Hepatic stellate cell (primary cell): ENCODE results near the gene CST2.
"Not testable (repeated sequence)": the region's sequence is repeated elsewhere in the genome, so short reads cannot be mapped to it uniquely, and the experiment has no call there.

ENCODE experiments used
- DNase-seq: peaks from one replicate; pipeline ENCODE4 v3.0.0; 2011; ENCODE audit warnings: low spot score

The CST2 gene, protein sequence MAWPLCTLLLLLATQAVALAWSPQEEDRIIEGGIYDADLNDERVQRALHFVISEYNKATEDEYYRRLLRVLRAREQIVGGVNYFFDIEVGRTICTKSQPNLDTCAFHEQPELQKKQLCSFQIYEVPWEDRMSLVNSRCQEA

DNA sequence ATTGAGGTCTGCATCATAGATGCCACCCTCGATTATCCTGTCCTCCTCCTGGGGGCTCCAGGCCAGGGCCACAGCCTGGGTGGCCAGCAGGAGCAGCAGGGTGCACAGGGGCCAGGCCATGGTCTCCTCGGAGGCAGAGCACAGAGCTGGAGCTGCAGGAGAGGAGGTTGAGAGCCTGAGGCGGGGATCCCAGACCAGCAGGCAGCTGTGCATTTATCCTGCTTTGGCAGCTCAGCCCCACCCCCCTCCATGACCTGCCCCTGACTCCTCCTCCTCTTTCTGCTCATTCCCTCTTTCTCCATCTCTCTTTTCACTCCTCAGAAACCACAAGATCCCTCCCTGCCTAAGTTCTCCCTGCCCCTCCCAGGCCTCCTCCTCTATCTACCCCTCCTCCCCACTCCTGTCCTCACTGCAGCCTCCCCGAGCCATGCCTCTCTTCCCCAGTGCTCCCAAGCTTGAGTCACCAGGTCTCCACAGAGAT is at the start of gene CST2:
TSS of gene CST2 (minus strand) at position 189 of the 481 bp plus-strand sequence. CDS start at position 120, 69 bp downstream.
- peak; percentile 27 for DNase-seq

DNA sequence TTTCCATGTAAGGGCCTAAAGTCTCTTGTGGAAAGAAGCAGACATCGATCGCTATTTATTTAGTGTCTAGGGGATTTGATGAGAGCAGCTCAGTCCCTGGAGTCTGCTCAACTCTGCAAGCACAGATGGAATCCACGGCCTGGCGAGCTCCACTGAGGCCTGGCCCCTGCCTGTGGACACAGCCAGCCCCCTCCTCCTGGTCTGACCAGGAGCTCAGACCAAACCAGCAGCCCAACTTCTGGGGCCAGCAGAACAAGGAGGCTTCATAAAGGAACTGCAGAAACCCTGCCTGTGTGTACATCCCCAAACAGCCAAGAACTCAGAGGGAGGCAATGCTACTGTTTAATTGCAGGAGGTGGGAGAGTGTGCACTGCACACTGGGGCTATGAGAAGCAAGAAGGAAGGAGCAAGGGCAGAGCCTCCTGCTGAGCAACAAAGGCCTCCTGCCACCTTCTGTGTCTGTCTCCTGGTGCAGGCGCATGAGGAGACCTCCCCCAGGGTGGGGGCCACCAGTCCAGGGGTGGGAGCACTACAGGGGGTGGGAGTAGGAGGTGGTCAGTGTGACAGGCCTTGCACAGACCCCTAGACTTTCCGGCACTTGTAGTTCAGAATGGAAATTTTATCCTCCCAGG is 49.2 kb upstream of the CST2 start:
- no peak for DNase-seq

DNA sequence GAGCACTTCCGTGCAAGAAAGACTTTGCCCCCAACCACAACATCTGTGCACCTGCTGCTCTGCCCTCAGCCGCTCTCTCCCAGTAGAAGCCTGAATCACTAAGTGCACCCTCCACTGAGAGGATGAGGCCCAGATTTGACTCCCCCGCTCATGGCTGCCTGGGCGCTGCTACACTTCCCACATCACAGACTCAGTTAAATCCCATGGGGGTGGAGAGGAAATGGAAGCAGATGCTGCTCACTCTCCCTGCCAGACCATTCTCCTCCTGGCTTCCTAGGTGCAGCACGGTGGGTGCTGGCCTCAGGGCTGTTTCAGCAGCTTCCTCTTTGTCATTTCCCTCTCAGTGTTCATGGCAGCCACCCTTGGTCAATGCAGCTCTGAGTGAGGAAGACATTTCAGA is 48.2 kb upstream of the CST2 start:
- no peak for DNase-seq

DNA sequence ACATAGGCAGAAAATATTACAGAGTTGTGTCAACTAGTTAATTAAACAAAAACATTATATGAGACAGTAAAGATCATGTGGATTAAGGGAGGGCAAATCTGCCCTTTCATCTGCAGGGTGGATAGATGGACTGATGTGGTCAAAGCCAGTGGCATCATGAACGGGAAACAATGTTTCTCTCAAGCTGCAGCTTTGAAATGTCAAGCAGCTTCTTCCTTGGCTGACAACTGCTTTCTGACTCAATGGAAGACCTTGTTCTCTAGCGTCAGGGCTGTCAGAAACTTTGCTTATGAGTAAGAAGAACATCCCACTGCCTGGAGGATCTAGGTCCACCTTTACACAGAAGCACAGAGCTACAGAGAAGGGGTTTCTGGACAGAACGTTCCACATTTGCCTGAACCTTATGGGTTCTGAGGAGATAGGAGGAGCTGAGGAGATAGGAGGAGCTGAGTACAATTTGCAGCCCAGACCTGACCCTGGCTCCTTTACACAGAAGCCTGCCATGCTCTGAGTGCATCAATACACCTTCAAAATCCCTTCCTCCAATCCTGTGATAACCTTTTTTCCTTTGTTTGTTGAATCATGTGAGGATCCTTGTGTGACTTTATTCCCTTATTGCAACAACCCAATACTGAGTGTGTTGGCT is 47.0 kb upstream of the CST2 start:
- no peak for DNase-seq

DNA sequence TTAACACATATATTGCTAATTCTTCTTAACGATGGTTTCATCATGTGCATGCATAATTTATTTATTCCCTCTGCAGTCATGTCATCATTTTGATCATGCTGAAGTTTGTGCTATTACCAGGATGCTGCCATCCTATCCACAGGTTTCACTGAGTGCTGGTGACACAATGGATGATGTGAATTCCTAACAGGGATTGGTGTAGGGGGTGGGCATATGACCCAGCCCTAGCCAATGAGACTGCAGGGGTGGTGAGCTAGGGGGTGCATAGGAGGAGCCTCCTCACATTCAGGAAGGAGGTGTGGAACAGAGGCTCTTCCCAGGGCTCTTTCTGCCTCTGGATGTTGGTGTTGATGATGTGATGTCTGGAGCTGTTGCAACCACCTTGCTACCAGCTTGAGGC is 45.5 kb upstream of the CST2 start:
- no peak for DNase-seq

DNA sequence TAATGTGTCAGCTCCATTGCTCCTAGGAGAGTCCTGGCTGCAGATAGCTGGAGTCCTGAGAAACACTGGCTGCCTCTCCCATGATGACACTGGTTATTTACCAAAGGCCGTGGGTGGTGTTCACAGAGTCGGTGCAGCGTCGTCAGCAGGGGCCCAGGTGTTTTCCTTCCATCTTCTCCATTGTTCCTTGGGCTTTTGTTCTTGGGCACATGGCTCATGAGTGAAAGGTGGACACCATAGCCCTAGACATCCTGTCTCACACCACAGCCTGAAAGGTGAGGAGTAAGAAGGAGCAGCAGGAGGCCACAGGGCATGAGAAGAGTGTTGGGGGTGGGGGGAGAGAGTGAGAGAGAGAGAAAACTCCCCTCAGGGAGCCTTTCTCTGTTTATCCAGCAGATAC is 43.9 kb upstream of the CST2 start:
- DNase-seq = no peak

DNA sequence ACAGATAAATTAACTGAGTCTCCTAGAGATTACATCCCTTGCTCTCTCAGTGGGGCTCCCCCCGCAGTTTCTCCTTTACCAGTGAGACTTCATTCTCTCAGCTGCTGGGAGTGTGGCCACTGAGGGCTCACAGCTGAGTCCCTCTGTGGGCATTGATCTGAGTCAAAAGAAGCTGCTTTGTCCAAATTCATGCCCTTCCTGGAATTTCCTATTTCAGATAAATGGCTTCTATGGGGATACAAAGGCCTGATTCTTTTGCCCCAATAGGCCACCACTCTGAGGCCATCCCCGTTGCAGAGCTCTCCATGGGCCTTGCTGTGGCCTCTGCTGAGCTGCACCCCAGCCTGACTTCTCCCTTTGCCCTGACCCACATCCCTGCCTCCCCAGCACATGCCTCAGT is 43.0 kb upstream of the CST2 start:
- no peak for DNase-seq

DNA sequence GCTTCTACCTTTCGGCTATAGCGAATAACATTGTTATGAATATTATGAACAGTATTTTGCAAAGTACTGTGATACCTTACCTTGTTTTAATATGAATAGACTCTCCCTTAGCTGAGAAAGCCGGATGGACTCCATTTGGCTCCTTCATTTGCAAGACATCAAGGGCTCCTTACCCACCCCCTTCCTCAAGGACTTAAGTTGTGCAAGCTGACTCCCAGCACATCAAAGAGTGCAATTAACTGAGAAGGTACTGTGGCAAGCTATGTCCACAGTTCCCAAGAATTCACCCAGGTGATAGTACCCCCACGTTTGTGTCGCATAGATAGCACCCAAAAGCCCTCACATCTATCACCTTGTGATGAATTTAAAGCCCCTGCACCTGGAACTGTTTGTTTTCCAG is 41.8 kb upstream of the CST2 start:
- DNase-seq = no peak

DNA sequence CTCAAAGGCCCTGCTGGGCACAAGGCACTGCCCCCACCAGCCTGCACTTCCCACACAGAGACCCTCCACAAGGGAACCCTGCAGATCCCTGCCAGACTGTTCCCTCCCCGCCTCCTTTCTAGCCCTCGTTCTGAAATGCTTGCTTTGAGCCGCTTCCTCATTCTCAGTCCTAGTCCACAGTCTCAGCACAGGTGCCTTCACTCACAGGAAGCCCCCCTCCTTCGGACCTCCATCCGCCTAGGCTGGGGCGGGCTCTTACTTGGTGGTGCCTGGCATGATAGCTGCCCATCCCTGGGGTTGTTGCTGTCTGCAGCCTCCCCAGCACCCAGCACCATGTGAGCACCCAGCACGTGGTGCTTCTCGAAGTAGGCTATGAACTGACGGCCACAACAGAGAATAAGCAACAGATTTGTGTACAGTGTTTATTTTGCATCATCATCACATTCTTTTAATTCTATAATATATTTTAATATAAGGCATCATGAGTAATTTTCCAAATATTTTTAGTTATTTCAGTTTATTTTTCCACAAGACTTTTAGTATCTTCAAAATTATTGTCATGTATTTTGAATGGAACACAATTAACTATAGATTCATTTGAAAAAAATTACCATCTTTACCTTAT is 40.7 kb upstream of the CST2 start:
- no peak for DNase-seq

DNA sequence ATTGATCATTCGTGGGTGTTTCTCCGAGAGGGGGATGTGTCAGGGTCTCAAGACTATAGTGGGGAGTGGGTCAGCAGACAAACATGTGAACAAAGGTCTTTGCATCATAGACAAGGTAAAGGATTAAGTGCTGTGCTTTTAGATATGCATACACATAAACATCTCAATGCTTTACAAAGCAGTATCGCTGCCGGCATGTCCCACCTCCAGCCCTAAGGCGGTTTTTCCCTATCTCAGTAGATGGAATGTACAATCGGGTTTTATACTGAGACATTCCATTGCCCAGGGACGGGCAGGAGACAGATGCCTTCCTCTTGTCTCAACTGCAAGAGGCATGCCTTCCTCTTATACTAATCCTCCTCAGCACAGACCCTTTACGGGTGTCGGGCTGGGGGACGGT is 34.2 kb upstream of the CST2 start:
- not testable (repeated sequence) for DNase-seq

DNA sequence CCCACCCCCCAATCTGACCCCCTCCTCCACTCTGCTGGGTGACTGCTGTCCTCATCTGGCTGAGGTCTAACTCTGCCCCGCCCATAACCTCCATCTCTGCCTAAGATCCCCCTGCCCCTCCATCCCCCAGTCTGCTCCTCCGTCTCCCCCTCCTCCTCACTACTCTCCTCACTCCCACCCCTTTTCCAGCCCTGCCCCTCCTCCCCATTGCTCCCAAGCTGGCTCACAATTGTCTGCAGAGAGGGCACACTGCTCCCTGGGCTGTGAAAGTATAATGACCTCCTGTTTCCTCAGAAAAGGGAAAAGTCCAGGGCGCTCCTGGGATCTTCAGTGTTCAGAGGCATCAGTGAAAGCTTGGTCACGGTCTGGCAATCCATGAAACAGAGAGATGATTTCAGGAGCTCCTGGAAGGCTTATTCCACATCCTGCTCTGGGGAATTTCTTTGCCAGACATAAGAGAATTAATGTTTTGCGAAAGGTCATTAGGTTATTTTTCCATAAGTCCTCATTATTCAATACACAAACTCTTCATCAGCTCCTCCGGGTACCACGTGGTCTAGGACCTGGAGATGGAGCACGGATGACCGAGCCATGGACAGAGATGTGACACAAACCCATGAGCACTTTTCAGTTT is 31.6 kb upstream of the CST2 start:
- no peak for DNase-seq

DNA sequence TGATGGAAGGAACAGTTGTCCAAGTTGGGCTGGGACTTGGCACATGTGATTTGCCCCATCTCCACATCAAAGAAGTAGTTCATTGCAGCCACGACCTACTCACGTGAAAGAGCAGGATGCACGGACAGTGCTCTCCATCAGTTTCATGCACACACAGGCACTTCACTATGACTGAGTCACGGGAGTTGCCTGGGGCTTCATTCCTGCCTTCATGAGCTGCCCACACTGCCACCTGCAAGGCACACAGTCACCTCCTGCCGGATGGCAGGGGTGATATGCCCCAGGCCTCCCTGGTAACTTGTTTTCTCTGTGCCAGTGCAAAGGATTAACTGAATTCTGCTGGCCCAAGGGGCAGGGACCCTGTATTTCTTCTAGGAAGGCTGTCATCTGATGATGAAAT is 30.2 kb upstream of the CST2 start:
- no peak for DNase-seq

DNA sequence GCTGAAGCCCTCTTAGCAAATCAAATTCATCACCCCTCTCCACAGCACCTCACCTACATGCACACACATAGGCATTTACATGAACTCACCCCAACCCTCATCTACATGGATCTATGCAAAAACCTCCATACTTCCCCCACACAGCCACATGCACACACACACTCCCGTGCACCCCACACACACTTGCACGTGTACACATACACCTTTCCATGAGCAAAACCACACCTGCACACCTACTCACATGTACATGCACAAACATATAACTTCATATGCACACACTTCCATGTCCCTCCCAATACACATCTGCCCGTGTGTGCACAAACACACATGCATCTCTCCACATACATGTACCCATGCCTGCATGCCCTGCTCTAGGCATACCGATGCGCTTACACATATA is 29.7 kb upstream of the CST2 start:
- no peak for DNase-seq

DNA sequence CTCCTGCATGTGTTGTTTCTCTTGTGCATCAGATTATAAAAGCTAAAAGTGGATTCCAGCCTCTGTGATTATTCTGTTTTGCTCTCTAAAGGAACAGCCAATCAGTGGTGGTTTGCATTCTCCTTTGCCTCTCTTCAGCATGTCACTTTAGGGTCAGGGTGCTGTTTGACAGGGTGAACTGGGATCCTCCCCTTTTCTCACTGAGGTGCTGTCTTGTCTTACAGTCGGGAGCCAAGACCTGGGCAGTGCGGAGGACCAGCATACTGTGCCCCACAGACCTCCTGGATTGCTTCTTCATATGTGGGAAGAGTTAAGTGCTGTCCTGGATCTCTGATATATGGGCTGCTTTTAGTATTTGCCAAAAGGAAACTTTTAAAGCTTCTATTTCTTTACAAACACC is 15.2 kb upstream of the CST2 start:
- DNase-seq = no peak

DNA sequence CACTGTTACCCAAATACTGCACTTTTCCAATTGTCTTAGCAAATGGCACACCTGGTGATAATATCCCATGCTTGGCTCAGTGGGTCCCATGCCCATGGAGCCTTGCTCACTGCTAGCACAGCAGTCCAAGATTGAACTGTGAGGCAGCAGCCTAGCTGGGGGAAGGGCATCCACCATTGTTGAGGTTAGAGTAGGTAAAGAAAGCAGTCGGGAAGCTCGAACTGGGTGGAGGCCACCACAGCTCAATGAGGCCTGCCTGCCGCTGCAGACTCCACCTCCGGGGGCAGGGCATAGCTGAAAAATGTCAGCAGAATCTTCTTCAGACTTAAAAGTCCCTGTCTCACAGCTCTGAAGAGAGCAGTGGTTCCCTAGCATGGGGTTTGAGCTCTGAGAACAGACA is 9.2 kb upstream of the CST2 start:
- DNase-seq = no peak

DNA sequence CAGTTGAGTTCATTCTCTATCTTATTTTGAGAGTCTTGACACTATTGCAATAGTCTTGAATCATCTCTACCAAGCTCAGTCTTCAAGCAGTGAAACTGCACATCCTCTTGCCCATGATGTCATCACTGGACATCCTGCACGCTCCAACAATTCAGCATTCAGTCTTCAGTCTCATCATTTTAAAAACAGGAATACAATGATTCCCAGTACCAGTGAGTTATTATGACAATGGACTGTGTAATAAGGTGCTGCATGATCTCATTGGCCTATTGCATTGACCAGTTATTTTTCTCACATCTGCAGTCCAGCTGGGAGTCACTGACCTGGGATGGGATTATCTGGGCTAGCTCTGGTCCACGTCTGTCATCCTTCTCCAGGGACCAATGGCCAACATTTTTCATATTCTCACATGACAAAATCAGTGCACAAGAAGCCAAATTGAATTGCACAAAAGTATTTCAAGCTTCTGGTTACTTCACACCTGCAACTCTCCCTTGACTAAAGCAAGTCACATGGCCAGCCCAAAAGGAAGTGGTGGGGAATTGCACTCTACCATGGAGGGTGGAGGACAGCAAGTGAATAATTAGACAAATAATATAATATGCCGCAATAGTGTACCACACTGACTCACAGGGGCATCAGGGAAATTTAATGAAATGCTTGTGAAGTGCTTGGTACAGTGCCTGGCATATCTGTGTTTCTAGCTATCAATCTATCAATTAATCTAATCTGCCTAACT is 6.4 kb upstream of the CST2 start:
- no peak for DNase-seq

DNA sequence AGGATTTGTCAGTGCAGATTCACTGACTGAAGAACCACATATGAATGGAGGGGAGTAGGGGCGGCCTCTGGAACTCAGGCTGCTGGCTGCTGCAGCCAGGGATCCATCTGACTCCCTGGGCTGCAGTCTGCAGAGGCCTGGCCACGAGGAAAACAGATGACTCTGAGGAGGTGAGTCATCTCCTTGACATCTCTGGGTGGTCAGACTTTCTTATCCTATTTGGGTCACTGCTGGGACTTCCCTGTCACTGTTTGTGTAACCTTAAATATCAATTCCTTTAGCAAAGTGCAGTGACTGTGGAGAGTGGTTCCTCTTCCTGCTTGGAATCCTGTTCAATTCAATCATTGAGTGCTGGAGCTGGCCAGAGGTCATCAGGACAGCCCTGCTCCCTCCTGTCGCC is 5.4 kb upstream of the CST2 start:
- DNase-seq = peak; percentile 46

DNA sequence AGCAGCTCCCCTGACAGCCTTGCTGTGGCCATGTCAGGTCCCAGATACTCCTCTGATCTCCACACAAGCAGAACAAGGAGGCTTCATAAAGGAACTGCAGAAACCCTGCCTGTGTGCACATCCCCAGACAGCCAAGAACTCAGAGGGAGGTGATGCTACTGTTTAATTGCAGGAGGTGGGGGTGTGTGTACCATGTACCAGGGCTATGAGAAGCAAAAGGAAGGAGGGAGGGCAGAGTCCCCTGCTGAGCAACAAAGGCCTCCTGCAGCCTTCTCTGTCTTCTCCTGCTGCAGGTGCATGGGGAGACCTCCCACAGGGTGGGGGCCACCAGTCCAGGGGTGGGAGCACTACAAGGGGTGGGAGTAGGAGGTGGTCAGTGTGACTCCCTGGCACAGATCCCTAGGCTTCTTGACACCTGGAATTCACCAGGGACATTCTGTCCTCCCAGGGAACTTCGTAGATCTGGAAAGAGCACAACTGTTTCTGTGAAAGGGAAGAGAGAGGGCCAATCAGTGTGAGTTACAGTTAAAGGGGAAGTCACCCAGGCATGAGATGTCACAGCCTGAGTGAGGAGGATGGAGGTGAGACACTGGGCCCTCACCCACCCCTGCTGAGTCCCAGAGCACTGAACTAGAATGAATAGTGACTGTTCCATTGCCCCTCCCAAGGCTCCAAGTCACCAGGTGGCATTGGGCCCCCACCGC is 2.8 kb downstream of the CST2 start:
- no peak for DNase-seq

DNA sequence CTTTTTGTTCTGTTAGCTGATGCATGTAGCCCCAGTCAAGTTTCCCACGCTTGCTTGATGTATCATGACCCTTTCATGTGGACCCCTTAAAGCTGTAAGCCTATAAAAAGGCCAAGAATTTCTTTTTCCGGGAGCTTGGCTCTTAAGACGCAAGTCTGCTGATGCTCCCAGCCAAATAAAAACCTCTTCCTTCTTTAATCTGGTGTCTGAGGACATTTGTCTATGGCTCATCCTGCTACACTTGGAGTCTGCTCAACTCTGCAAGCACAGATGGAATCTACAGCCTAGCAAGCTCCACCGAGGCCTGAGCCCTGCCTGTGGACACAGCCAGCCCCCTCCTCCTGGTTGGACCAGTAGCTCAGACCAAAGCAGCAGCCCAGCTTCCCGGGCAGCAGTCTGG is 3.4 kb downstream of the CST2 start:
- no peak for DNase-seq

DNA sequence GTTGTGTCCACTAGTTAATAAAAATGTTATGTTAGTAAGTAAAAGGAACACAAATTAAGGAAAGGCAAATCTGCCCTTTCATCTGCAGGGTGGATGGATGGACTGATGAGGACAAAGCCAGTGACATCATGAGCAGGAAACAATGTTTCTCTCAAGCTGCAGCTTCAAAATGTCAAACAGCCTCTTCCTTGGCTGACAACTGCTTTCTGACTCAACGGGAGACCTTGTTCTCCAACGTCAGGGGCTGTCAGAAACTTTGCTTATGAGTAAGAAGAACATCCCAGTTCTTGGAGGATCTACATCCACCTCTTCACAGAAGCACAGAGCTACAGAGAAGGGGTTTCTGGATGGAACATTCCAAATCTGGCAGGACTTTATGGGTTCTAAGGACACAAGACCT is 6.0 kb downstream of the CST2 start:
- no peak for DNase-seq

DNA sequence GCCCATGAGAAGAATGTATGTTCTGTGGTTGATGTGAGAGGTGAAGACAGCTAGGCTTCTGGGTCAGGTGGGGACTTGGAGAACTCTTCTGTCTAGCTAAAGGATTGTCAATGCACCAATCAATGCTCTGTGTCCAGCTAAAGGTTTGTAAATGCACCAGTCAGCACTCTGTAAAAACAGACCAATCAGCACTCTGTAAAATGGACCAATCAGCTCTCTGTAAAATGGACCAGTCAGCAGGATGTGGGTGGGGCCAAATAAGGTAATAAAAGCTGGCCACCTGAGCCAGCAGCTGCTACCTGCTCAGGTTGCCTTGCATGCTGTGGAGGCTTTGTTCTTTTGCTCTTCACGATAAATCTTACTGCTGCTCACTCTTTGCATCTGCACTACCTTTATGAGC is 15.0 kb downstream of the CST2 start:
- DNase-seq = not testable (repeated sequence)
